ENCODE measurements around the gene IL17B.

Gene IL17B

GRCh38 chr5:149349382-149349781 is 29.7 kb downstream of the IL17B start:
- no peak overlapping the region for H3K27ac ChIP-seq (ENCODE audit: low read depth, low read length, severe bottlenecking)
- H3K36me3 ChIP-seq (ENCODE audit: control insufficient read depth, insufficient read depth, low read length) = peaks cover 76% of the 10 kb centered on the region
- peaks cover 4% of the 10 kb centered on the region for H3K4me1 ChIP-seq (ENCODE audit: control insufficient read depth, insufficient read depth, low read length, poor library complexity, severe bottlenecking)
- H3K9me3 ChIP-seq (ENCODE audit: control insufficient read depth, low read length) = no peaks in the 10 kb centered on the region
- H3K4me3 ChIP-seq (ENCODE audit: extremely low read depth, insufficient read depth, low read length, poor library complexity, severe bottlenecking) = no peak overlapping the region
- 90 to 97% methylated on average over 3 of the region's 4 CpGs for WGBS, 2 experiments (ENCODE audit: insufficient coverage in 2 of 2)

GRCh38 chr5:149348518-149348917 is 30.6 kb downstream of the IL17B start:
- H3K4me3 ChIP-seq (ENCODE audit: extremely low read depth, insufficient read depth, low read length, poor library complexity, severe bottlenecking) = no peak overlapping the region
- H3K9me3 ChIP-seq (ENCODE audit: control insufficient read depth, low read length) = no peaks in the 10 kb centered on the region
- WGBS, 2 experiments (ENCODE audit: insufficient coverage in 2 of 2) = 100% methylated on average over 1 of the region's 1 CpG
- H3K27ac ChIP-seq (ENCODE audit: low read depth, low read length, severe bottlenecking) = no peak overlapping the region
- peaks cover 4% of the 10 kb centered on the region for H3K4me1 ChIP-seq (ENCODE audit: control insufficient read depth, insufficient read depth, low read length, poor library complexity, severe bottlenecking)
- peaks cover 67% of the 10 kb centered on the region for H3K36me3 ChIP-seq (ENCODE audit: control insufficient read depth, insufficient read depth, low read length)

GRCh38 chr5:149345892-149346222 is 33.2 kb downstream of the IL17B start:
- Histone ChIP-seq H3K4me1 (ENCODE audit: control insufficient read depth, insufficient read depth, low read length, poor library complexity, severe bottlenecking) (peaks cover 4% of the 10 kb centered on the region), H3K9me3 (ENCODE audit: control insufficient read depth, low read length) (no peaks in the 10 kb centered on the region), H3K27ac (ENCODE audit: low read depth, low read length, severe bottlenecking) (peak overlapping the region; percentile 70), H3K36me3 (ENCODE audit: control insufficient read depth, insufficient read depth, low read length) (peaks cover 41% of the 10 kb centered on the region), H3K4me3 (ENCODE audit: extremely low read depth, insufficient read depth, low read length, poor library complexity, severe bottlenecking) (peak overlapping the region; percentile 90)
- WGBS, 2 experiments (ENCODE audit: insufficient coverage in 2 of 2) = 3 to 6% methylated on average over 5 to 11 of the region's 11 CpGs

GRCh38 chr5:149345147-149345891 is 33.8 kb downstream of the IL17B start, which contains the start of gene GRPEL2:
Gene GRPEL2, plus strand, starts transcription at chr5:149345499. Its CDS starts 41 bp downstream, at chr5:149345540.
- peaks cover 4% of the 10 kb centered on the region for H3K4me1 ChIP-seq (ENCODE audit: control insufficient read depth, insufficient read depth, low read length, poor library complexity, severe bottlenecking)
- peaks cover 35% of the 10 kb centered on the region for H3K36me3 ChIP-seq (ENCODE audit: control insufficient read depth, insufficient read depth, low read length)
- H3K27ac ChIP-seq (ENCODE audit: low read depth, low read length, severe bottlenecking) = peak within 1 kb of the TSS; percentile 71
- H3K9me3 ChIP-seq (ENCODE audit: control insufficient read depth, low read length) = no peaks in the 10 kb centered on the region
- peak within 1 kb of the TSS; percentile 90 for H3K4me3 ChIP-seq (ENCODE audit: extremely low read depth, insufficient read depth, low read length, poor library complexity, severe bottlenecking)
- WGBS, 2 experiments (ENCODE audit: insufficient coverage in 2 of 2) = 0% methylated on average over 48 to 50 of the region's 54 CpGs

GRCh38 chr5:149344151-149344550 is 34.9 kb downstream of the IL17B start:
- Histone ChIP-seq H3K36me3 (ENCODE audit: control insufficient read depth, insufficient read depth, low read length) (peaks cover 24% of the 10 kb centered on the region), H3K9me3 (ENCODE audit: control insufficient read depth, low read length) (no peaks in the 10 kb centered on the region), H3K27ac (ENCODE audit: low read depth, low read length, severe bottlenecking) (no peak overlapping the region), H3K4me1 (ENCODE audit: control insufficient read depth, insufficient read depth, low read length, poor library complexity, severe bottlenecking) (peaks cover 4% of the 10 kb centered on the region), H3K4me3 (ENCODE audit: extremely low read depth, insufficient read depth, low read length, poor library complexity, severe bottlenecking) (peak overlapping the region; percentile 90)
- 83 to 100% methylated on average over 2 of the region's 2 CpGs for WGBS, 2 experiments (ENCODE audit: insufficient coverage in 2 of 2)

GRCh38 chr5:149341876-149342275 is 37.2 kb downstream of the IL17B start:
- no peak overlapping the region for H3K4me3 ChIP-seq (ENCODE audit: extremely low read depth, insufficient read depth, low read length, poor library complexity, severe bottlenecking)
- peaks cover 1% of the 10 kb centered on the region for H3K4me1 ChIP-seq (ENCODE audit: control insufficient read depth, insufficient read depth, low read length, poor library complexity, severe bottlenecking)
- peaks cover 3% of the 10 kb centered on the region for H3K36me3 ChIP-seq (ENCODE audit: control insufficient read depth, insufficient read depth, low read length)
- H3K9me3 ChIP-seq (ENCODE audit: control insufficient read depth, low read length) = no peaks in the 10 kb centered on the region
- H3K27ac ChIP-seq (ENCODE audit: low read depth, low read length, severe bottlenecking) = no peak overlapping the region

- WGBS, 2 experiments (ENCODE audit: insufficient coverage in 2 of 2) = no CpG with 5 or more reads among the region's 1 CpG
- no peak overlapping the region for H3K4me3 ChIP-seq (ENCODE audit: extremely low read depth, insufficient read depth, low read length, poor library complexity, severe bottlenecking)
- no peaks in the 10 kb centered on the region for H3K9me3 ChIP-seq (ENCODE audit: control insufficient read depth, low read length)
- H3K27ac ChIP-seq (ENCODE audit: low read depth, low read length, severe bottlenecking) = no peak overlapping the region
- peaks cover 10% of the 10 kb centered on the region for H3K36me3 ChIP-seq (ENCODE audit: control insufficient read depth, insufficient read depth, low read length)
- peaks cover 4% of the 10 kb centered on the region for H3K4me1 ChIP-seq (ENCODE audit: control insufficient read depth, insufficient read depth, low read length, poor library complexity, severe bottlenecking)
These were observed 38.2 kb downstream of the IL17B start for GRCh38 chr5:149340920-149341319.

- H3K36me3 ChIP-seq (ENCODE audit: control insufficient read depth, insufficient read depth, low read length) = peaks cover 14% of the 10 kb centered on the region
- H3K4me3 ChIP-seq (ENCODE audit: extremely low read depth, insufficient read depth, low read length, poor library complexity, severe bottlenecking) = no peak overlapping the region
- H3K4me1 ChIP-seq (ENCODE audit: control insufficient read depth, insufficient read depth, low read length, poor library complexity, severe bottlenecking) = peaks cover 4% of the 10 kb centered on the region
- H3K9me3 ChIP-seq (ENCODE audit: control insufficient read depth, low read length) = no peaks in the 10 kb centered on the region
- H3K27ac ChIP-seq (ENCODE audit: low read depth, low read length, severe bottlenecking) = no peak overlapping the region
- WGBS, 2 experiments (ENCODE audit: insufficient coverage in 2 of 2) = 67 to 100% methylated on average over 1 of the region's 1 CpG
These were observed 40.7 kb downstream of the IL17B start for GRCh38 chr5:149338364-149338763.

- no peak overlapping the region for H3K27ac ChIP-seq (ENCODE audit: low read depth, low read length, severe bottlenecking)
- H3K36me3 ChIP-seq (ENCODE audit: control insufficient read depth, insufficient read depth, low read length) = peaks cover 14% of the 10 kb centered on the region
- H3K4me3 ChIP-seq (ENCODE audit: extremely low read depth, insufficient read depth, low read length, poor library complexity, severe bottlenecking) = no peak overlapping the region
- 89 to 100% methylated on average over 1 to 2 of the region's 4 CpGs for WGBS, 2 experiments (ENCODE audit: insufficient coverage in 2 of 2)
- H3K9me3 ChIP-seq (ENCODE audit: control insufficient read depth, low read length) = no peaks in the 10 kb centered on the region
- peaks cover 4% of the 10 kb centered on the region for H3K4me1 ChIP-seq (ENCODE audit: control insufficient read depth, insufficient read depth, low read length, poor library complexity, severe bottlenecking)
These were observed 41.4 kb downstream of the IL17B start for GRCh38 chr5:149337736-149338135.

- Histone ChIP-seq H3K4me3 (ENCODE audit: extremely low read depth, insufficient read depth, low read length, poor library complexity, severe bottlenecking) (no peak overlapping the region), H3K27ac (ENCODE audit: low read depth, low read length, severe bottlenecking) (no peak overlapping the region), H3K9me3 (ENCODE audit: control insufficient read depth, low read length) (no peaks in the 10 kb centered on the region), H3K4me1 (ENCODE audit: control insufficient read depth, insufficient read depth, low read length, poor library complexity, severe bottlenecking) (peaks cover 4% of the 10 kb centered on the region), H3K36me3 (ENCODE audit: control insufficient read depth, insufficient read depth, low read length) (peaks cover 19% of the 10 kb centered on the region)
- 100% methylated on average over 1 of the region's 2 CpGs for WGBS, 2 experiments (ENCODE audit: insufficient coverage in 2 of 2)
These were observed 45.2 kb downstream of the IL17B start for GRCh38 chr5:149333711-149334443.

GRCh38 chr5:149328177-149328576 is 50.9 kb downstream of the IL17B start:
- H3K9me3 ChIP-seq (ENCODE audit: control insufficient read depth, low read length) = peaks cover 4% of the 10 kb centered on the region
- H3K36me3 ChIP-seq (ENCODE audit: control insufficient read depth, insufficient read depth, low read length) = peaks cover 16% of the 10 kb centered on the region
- H3K27ac ChIP-seq (ENCODE audit: low read depth, low read length, severe bottlenecking) = no peak overlapping the region
- peaks cover 8% of the 10 kb centered on the region for H3K4me1 ChIP-seq (ENCODE audit: control insufficient read depth, insufficient read depth, low read length, poor library complexity, severe bottlenecking)
- H3K4me3 ChIP-seq (ENCODE audit: extremely low read depth, insufficient read depth, low read length, poor library complexity, severe bottlenecking) = no peak overlapping the region
- WGBS, 2 experiments (ENCODE audit: insufficient coverage in 2 of 2) = 93 to 100% methylated on average over 3 to 4 of the region's 5 CpGs

All from mesodermal cell (in vitro differentiated cells).